Thyroid gland (tissue), 4 donors: ENCODE data around the gene ELL. TPM values are rescaled to one million over a fixed set of nuclear protein-coding genes. Genes with fewer than 3 reads are reported as not detected.
A peak's percentile ranks its signal among the peaks of the same experiment; 100 is the strongest.

Experiments
- DNase-seq, 2 donors: peaks; one replicate each; pipeline ENCODE4 v3.0.0-alpha.2; 2019
- H3K27ac ChIP-seq, 3 donors: fragments of 200-600 bp; sonication (generic); 1 replicate in 2 of 3; 2 replicates in 1 of 3; pipeline ENCODE4 v1.5.1; 2016 to 2019; ENCODE audit warnings: mild to moderate bottlenecking in 1 of 3, moderate library complexity in 1 of 3
- H3K27me3 ChIP-seq: fragments of 200-600 bp; sonication (generic); one replicate; pipeline ENCODE4 v1.5.1; 2019
- H3K36me3 ChIP-seq, 2 donors: fragments of 200-600 bp; sonication (generic); one replicate each; pipeline ENCODE4 v1.5.1; 2016 to 2019
- H3K4me1 ChIP-seq, 2 donors: fragments of 200-600 bp; sonication (generic); one replicate each; pipeline ENCODE4 v1.5.1; 2017 to 2019
- H3K4me3 ChIP-seq, 3 donors: fragments of 200-600 bp; sonication (generic); replicated peaks in 1 of 3; 1 replicate in 2 of 3; 2 replicates in 1 of 3; pipeline ENCODE4 v1.5.1; 2016; ENCODE audit warnings: mild to moderate bottlenecking in 1 of 3
- H3K9me3 ChIP-seq: fragments of 200-600 bp; sonication (generic); one replicate; pipeline ENCODE4 v1.5.1; 2017
- POLR2A ChIP-seq, 2 donors: fragments of 450-650 bp; IDR thresholded peaks; one replicate each; pipeline ENCODE4 v1.6.1; 2017; ENCODE audit warnings: antibody characterized with exemption in 2 of 2, mild to moderate bottlenecking in 2 of 2, moderate library complexity in 1 of 2
- WGBS, 2 donors: methylation state at CpG; one replicate each; pipeline ENCODE4 v1.1.5; 2017; 5-methylcytosine and 5-hydroxymethylcytosine counted together
- intact Hi-C: fragments of 100-400 bp; cut with DNase I; formaldehyde crosslinking; loops from one replicate; pipeline ENCODE4 v1.15.1; 2023
- total RNA-seq, 4 donors: library from RNA; depleted of rRNA; stranded (reverse); fragments of >200 nt; gene quantifications; one replicate each; pipeline ENCODE4 v1.2.3, GENCODE V29; 2016
- TF ChIP-seq, protein P1 (sequence below), 6 experiments: fragments of 200-600 bp in 3 of 6; fragments of 450-650 bp in 3 of 6; sonication (generic) in 3 of 6; IDR thresholded peaks; one replicate each; pipeline ENCODE4 v1.5.1; 2016 to 2019; ENCODE audit warnings: antibody characterized with exemption in 6 of 6, mild to moderate bottlenecking in 2 of 6, inconsistent platforms in 1 of 6, moderate library complexity in 1 of 6

Gene ELL
- total RNA-seq, 4 donors from 2014 or later = 10.8 to 31.0 (median 11.5) TPM

DNA sequence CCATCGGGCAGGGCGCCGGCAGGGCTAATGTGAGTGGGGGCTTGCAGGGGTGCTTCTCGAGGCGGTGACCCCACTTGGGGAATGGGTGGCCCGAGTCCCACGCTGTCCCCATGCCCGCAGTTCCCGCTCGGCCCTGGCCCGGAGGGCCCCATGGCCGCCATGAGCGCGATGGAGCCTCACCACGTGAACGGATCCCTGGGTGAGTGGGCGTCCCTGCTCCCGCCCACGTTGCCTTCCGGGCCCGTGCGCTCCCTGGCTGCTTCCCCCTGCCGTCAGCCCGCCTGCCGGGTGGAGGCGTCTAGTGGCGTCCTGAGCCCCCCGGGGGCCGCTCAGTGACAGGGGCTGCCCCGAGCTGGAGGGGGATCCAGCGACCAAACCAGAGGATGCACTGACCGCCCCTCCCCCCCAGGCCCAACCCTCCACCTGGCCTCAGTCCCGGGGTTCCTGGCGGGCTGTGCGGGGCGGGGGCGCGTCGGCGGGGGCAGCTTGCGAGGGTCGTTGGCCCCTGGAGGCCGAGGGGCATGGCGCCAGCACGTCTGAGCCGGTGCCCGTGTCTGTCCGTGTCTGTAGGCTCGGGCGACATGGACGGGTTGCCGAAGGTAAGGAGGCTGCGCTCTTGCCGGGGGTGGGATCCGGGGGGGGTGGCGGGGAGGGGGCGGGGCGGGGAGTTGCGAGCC, 88.7 kb downstream of the ELL start:
- no peaks in the 10 kb centered on the region for H3K27me3 ChIP-seq
- no peaks in the 10 kb centered on the region for H3K36me3 ChIP-seq
- H3K27ac ChIP-seq = peak overlapping the region in 1 of 3 donors; percentile 30
- no peaks in the 10 kb centered on the region for H3K9me3 ChIP-seq
- WGBS, 2 donors = 80% methylated on average over 3 of the region's 59 CpGs; no CpG with 5 or more reads in 1 of the 2 donors
- TF ChIP-seq, protein P1, sequence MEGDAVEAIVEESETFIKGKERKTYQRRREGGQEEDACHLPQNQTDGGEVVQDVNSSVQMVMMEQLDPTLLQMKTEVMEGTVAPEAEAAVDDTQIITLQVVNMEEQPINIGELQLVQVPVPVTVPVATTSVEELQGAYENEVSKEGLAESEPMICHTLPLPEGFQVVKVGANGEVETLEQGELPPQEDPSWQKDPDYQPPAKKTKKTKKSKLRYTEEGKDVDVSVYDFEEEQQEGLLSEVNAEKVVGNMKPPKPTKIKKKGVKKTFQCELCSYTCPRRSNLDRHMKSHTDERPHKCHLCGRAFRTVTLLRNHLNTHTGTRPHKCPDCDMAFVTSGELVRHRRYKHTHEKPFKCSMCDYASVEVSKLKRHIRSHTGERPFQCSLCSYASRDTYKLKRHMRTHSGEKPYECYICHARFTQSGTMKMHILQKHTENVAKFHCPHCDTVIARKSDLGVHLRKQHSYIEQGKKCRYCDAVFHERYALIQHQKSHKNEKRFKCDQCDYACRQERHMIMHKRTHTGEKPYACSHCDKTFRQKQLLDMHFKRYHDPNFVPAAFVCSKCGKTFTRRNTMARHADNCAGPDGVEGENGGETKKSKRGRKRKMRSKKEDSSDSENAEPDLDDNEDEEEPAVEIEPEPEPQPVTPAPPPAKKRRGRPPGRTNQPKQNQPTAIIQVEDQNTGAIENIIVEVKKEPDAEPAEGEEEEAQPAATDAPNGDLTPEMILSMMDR (IDR thresholded peaks at IDR 0.05) = no peak
- TF ChIP-seq POLR2A (IDR thresholded peaks at IDR 0.05) = no peak
- H3K4me3 ChIP-seq = peak overlapping the region in 2 of 3 donors; percentile 30 to 34
- peak; percentile 40 to 45 for DNase-seq
- intact Hi-C loops = no loop called here
- peaks cover 22 to 34% of the 10 kb centered on the region in 2 donors for H3K4me1 ChIP-seq

DNA sequence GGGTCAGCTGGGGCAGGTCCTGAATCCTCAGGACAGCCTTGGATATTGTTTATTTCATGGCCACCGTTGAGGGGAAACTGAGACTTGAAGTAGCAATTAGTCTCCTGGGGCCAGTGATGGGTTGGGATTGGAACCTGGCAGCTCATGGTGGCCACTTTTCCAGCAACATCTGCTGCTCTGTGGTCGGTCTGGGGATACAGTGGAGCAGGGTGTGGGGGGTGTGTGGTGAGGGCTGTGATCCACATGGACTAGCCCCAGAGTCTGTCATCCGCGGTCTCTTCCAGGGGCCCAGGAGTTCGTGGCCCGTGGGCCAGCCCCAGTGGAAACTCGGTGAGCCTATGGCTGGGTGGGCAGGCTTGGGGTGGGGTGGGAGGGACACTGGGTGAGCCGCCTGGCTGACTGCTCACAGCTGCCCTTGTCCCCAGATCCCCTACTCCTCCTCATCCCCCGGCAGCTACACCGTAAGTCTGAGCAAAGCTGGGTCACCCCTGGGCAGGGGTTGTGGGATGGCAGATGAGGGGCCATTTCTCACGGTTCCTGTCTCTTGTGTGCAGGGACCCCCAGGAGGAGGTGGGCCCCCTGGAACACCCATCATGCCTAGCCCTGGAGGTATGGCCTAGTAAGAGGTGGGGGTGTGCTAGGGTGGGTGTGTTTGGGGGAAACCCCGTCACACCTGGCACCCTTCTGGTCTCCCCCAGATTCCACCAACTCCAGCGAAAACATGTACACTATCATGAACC, 89.4 kb downstream of the ELL start:
- peaks cover 15 to 31% of the 10 kb centered on the region in 2 donors for H3K4me1 ChIP-seq
- no peaks in the 10 kb centered on the region for H3K9me3 ChIP-seq
- DNase-seq = no peak
- intact Hi-C loops = no loop called here
- no peaks in the 10 kb centered on the region for H3K36me3 ChIP-seq
- H3K4me3 ChIP-seq = peak overlapping the region in 1 of 3 donors; percentile 34
- H3K27ac ChIP-seq = no peak overlapping the region
- no peak for TF ChIP-seq POLR2A (IDR thresholded peaks at IDR 0.05)
- TF ChIP-seq, protein P1 (IDR thresholded peaks at IDR 0.05) = no peak
- no peaks in the 10 kb centered on the region for H3K27me3 ChIP-seq
- WGBS, 2 donors = 63 to 100% methylated on average over 1 to 2 of the region's 13 CpGs

DNA sequence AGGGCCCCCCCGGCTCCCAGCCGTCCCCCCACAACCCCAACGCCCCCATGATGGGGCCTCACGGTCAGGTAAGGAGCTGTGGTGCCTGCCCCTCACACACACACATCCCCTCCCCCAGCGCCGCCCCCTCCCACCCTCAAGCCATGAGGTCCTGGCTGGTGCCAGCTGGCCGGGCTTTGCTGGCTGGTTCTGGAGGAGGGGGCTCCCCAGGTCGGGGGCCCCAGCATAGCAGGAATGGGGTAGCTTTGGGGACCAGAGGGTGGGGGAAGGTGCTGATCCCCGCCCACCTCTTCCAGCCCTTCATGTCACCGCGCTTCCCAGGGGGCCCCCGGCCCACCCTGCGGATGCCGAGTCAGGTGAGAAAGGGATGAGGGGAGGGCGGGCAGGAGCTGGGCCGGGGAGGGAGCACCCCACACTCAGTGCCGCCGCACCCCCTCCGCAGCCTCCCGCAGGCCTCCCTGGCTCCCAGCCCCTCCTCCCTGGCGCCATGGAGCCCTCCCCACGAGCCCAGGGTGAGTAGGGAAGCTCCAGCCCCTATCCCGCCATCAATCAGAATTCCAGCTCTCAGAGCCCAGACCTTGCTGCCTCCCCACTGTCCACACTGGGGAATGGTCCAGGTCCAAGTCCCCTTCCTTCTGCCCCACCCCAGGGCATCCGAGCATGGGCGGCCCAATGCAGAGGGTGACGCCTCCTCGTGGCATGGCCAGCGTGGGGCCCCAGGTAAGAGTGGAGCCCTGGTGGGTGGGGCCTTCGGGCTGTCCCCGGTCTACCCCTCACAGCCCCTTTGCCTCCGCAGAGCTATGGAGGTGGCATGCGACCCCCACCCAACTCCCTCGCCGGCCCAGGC, 90.3 kb downstream of the ELL start:
- DNase-seq = no peak
- WGBS, 2 donors = 79 to 82% methylated on average over 12 to 18 of the region's 34 CpGs
- intact Hi-C loops = no loop called here

DNA sequence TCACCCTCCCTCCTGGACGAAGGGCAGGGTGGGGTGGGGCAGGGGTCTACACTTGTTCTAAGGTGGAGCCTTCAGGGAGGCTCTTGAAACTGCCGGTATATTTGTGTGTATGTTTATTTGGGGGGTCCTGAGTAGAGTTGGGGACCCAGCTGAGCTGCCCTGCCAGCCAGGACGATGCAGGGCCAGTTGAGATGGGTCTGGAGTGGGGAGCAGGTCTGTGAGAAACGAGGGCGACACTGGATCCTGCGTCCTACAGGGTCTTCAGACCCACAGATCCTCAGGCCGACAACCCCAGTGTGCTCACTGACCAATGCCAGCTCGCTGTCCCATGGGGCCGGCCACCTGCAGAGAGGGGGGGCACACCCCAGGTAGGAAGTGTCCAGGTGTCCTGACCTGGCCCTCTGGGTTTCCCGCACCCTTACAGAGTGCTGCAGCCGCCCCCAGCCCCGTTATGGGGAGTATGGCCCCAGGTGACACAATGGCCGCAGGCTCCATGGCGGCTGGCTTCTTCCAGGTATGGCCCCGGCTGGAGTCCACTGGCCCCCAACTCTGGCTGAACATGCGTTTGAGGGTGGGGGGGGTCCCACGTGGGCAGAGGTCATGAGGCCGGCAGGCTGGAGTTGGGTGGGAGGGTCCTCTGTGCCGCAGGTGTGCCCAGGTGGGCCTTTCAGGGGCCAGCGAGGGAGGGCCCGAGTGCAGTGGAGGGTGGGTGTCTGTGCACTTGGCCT, 91.3 kb downstream of the ELL start:
- intact Hi-C loops = no loop called here
- Histone ChIP-seq H3K9me3 (no peaks in the 10 kb centered on the region), H3K27ac (no peak overlapping the region), H3K36me3 (no peaks in the 10 kb centered on the region), H3K4me1 (peaks cover 16 to 36% of the 10 kb centered on the region in 2 donors), H3K27me3 (no peaks in the 10 kb centered on the region), H3K4me3 (no peak overlapping the region)
- DNase-seq = no peak
- 84 to 94% methylated on average over 7 to 20 of the region's 21 CpGs for WGBS, 2 donors
- TF ChIP-seq, protein P1 (IDR thresholded peaks at IDR 0.05) = no peak

More for the DNA sequence above, 90.3 kb downstream of the ELL start:
- TF ChIP-seq, protein P1 (IDR thresholded peaks at IDR 0.05) = no peak
- no peak for TF ChIP-seq POLR2A (IDR thresholded peaks at IDR 0.05)
- no peaks in the 10 kb centered on the region for H3K36me3 ChIP-seq
- no peaks in the 10 kb centered on the region for H3K9me3 ChIP-seq
- peaks cover 12 to 28% of the 10 kb centered on the region in 2 donors for H3K4me1 ChIP-seq
- H3K27me3 ChIP-seq = no peaks in the 10 kb centered on the region
- no peak overlapping the region for H3K4me3 ChIP-seq
- H3K27ac ChIP-seq = no peak overlapping the region
